T-helper 2 cell treated with Interferon-gamma antibody and Interleukin-4, amounts not matched to agents 5 μg/mL and 100 μg/mL, for 36 hours (primary cell): ENCODE data around the gene TLCD3A.
"Not testable (repeated sequence)": the region's sequence is repeated elsewhere in the genome, so short reads cannot be mapped to it uniquely, and the experiment has no call there.

ENCODE experiments used
- DNase-seq: peaks from one replicate; pipeline ENCODE4 v3.0.0; 2021; ENCODE audit warnings: low spot score
- H3K27ac Mint-ChIP-seq: one replicate; pipeline ENCODE4 v1.8.0; 2021; ENCODE audit warnings: mild to moderate bottlenecking, mixed read lengths
- H3K27me3 Mint-ChIP-seq: one replicate; pipeline ENCODE4 v1.8.0; 2021; ENCODE audit warnings: low read depth, mixed read lengths
- H3K36me3 Mint-ChIP-seq: one replicate; pipeline ENCODE4 v1.8.0; 2021; ENCODE audit warnings: low read depth, mixed read lengths
- H3K4me1 Mint-ChIP-seq: one replicate; pipeline ENCODE4 v1.8.0; 2021; ENCODE audit warnings: low read depth, mixed read lengths
- H3K4me3 Mint-ChIP-seq: one replicate; pipeline ENCODE4 v1.8.0; 2022; ENCODE audit warnings: mild to moderate bottlenecking, moderate library complexity, mixed read lengths
- H3K9me3 Mint-ChIP-seq: one replicate; pipeline ENCODE4 v1.8.0; 2021; ENCODE audit warnings: mixed read lengths

Gene TLCD3A

GRCh38 chr17:698096-698495 lies 34.3 kb upstream of the TLCD3A start:
- H3K9me3 Mint-ChIP-seq, DNase-seq, H3K4me1 Mint-ChIP-seq, H3K4me3 Mint-ChIP-seq, H3K27me3 Mint-ChIP-seq, H3K27ac Mint-ChIP-seq: not testable (repeated sequence)
- H3K36me3 Mint-ChIP-seq = peaks cover 28% of the 10 kb centered on the region

GRCh38 chr17:699345-699744 lies 33.1 kb upstream of the TLCD3A start:
- DNase-seq = no peak
- Mint-ChIP-seq H3K27me3 (no peaks in the 10 kb centered on the region), H3K4me1 (no peaks in the 10 kb centered on the region), H3K9me3 (no peaks in the 10 kb centered on the region), H3K36me3 (peaks cover 28% of the 10 kb centered on the region), H3K4me3 (no peak overlapping the region), H3K27ac (no peak overlapping the region)

GRCh38 chr17:700504-701094 lies 31.8 kb upstream of the TLCD3A start:
- Mint-ChIP-seq H3K36me3 (peaks cover 22% of the 10 kb centered on the region), H3K4me3 (no peak overlapping the region), H3K27ac (no peak overlapping the region), H3K9me3 (no peaks in the 10 kb centered on the region), H3K27me3 (no peaks in the 10 kb centered on the region), H3K4me1 (no peaks in the 10 kb centered on the region)
- no peak for DNase-seq

DNA sequence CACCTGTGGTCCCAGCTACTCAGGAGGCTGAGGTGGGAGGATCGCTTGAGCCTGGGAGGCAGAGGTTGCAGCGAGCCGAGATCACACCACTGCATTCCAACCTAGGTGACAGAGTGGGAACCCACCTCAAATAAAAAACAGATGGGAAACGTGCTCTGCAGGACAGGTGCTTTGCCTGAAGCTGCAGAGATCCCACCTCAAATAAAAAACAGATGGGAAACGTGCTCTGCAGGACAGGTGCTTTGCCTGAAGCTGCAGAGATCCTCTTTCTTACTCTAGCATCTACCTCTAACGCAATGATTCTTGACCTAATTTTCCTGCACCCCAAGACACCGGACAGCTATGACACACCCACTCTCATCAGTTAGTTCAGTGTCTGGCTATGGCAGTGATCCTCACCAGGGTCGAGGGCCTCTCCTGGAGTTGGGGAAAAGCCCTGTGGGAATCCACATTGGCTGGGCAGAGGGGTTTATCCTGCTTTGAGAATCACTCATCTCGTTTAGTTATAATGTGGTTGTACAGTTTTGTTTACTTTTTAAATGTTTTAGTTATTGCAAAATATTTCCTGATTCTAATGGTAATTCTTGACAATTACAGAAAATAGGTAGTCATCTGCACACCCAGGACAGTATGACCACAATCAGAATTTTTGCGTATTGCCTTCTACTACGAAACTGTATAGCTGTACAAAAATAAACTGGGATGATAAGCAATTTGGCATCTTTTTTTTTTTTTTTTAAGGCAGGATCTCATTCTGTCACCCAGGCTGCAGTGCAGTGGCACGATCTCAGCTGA lies 29.1 kb upstream of the TLCD3A start:
- H3K36me3 Mint-ChIP-seq = peaks cover 14% of the 10 kb centered on the region
- no peak overlapping the region for H3K4me3 Mint-ChIP-seq
- H3K4me1 Mint-ChIP-seq = peaks cover 2% of the 10 kb centered on the region
- no peak for DNase-seq
- no peak overlapping the region for H3K27ac Mint-ChIP-seq
- no peaks in the 10 kb centered on the region for H3K9me3 Mint-ChIP-seq
- H3K27me3 Mint-ChIP-seq = no peaks in the 10 kb centered on the region

- Mint-ChIP-seq H3K4me1 (peaks cover 7% of the 10 kb centered on the region), H3K9me3 (no peaks in the 10 kb centered on the region), H3K27me3 (no peaks in the 10 kb centered on the region), H3K4me3 (no peak overlapping the region), H3K36me3 (peaks cover 19% of the 10 kb centered on the region), H3K27ac (no peak overlapping the region)
- DNase-seq = no peak
Measured at GRCh38 chr17:704111-704864, 28.1 kb upstream of the TLCD3A start.

DNA sequence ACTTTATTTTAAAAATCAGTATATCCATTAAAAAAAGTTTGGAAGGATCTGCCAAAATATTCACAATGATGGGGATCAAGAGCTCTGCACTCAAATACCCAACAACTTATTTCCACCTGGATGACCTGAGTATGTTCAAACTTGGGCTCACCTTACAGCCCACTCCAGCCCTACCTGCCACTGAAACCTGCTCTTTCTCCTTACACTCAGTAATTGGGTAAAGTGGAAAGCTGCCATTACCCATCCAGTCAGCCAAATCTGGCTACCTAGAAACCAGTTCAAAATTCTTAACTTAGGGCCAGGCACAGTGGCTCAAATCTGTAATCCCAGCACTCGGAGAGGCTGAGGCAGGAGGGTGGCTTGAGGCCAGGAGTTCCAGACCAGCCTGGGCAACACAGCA lies 27.4 kb upstream of the TLCD3A start:
- Mint-ChIP-seq H3K36me3 (peaks cover 20% of the 10 kb centered on the region), H3K9me3 (no peaks in the 10 kb centered on the region), H3K4me3 (no peak overlapping the region), H3K27ac (no peak overlapping the region), H3K4me1 (peaks cover 7% of the 10 kb centered on the region), H3K27me3 (no peaks in the 10 kb centered on the region)
- no peak for DNase-seq

GRCh38 chr17:705863-706262 lies 26.5 kb upstream of the TLCD3A start:
- no peak for DNase-seq
- H3K27me3 Mint-ChIP-seq = no peaks in the 10 kb centered on the region
- H3K4me1 Mint-ChIP-seq = peaks cover 7% of the 10 kb centered on the region
- peaks cover 20% of the 10 kb centered on the region for H3K36me3 Mint-ChIP-seq
- H3K9me3 Mint-ChIP-seq = no peaks in the 10 kb centered on the region
- H3K4me3 Mint-ChIP-seq = no peak overlapping the region
- no peak overlapping the region for H3K27ac Mint-ChIP-seq

DNA sequence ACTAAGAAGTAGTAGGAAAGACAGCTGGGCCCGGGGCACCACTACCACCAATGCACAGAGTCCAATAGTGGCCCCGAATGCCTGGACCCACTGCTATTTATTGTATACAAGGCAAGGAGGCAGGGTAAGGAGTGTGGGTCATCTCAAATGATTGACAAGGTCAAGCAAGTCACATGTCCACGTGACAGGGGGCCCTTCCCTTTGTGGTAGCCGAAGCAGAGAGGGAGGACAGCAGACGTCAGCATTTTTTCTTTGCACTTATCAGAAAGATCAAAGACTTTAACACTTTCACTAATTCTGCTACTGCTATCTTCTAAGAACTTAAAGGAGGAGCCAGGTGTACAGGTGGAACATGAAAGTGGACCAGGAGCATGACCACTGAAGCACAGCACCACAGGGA lies 24.3 kb upstream of the TLCD3A start:
- H3K36me3 Mint-ChIP-seq = peaks cover 18% of the 10 kb centered on the region
- peaks cover 13% of the 10 kb centered on the region for H3K4me1 Mint-ChIP-seq
- no peak overlapping the region for H3K4me3 Mint-ChIP-seq
- H3K27me3 Mint-ChIP-seq = no peaks in the 10 kb centered on the region
- no peak overlapping the region for H3K27ac Mint-ChIP-seq
- DNase-seq = no peak
- H3K9me3 Mint-ChIP-seq = no peaks in the 10 kb centered on the region

GRCh38 chr17:718075-718474 lies 14.3 kb upstream of the TLCD3A start:
- Mint-ChIP-seq H3K4me1 (peaks cover 7% of the 10 kb centered on the region), H3K4me3 (no peak overlapping the region), H3K36me3 (peaks cover 5% of the 10 kb centered on the region), H3K27ac (no peak overlapping the region), H3K9me3 (no peaks in the 10 kb centered on the region), H3K27me3 (no peaks in the 10 kb centered on the region)
- no peak for DNase-seq

DNA sequence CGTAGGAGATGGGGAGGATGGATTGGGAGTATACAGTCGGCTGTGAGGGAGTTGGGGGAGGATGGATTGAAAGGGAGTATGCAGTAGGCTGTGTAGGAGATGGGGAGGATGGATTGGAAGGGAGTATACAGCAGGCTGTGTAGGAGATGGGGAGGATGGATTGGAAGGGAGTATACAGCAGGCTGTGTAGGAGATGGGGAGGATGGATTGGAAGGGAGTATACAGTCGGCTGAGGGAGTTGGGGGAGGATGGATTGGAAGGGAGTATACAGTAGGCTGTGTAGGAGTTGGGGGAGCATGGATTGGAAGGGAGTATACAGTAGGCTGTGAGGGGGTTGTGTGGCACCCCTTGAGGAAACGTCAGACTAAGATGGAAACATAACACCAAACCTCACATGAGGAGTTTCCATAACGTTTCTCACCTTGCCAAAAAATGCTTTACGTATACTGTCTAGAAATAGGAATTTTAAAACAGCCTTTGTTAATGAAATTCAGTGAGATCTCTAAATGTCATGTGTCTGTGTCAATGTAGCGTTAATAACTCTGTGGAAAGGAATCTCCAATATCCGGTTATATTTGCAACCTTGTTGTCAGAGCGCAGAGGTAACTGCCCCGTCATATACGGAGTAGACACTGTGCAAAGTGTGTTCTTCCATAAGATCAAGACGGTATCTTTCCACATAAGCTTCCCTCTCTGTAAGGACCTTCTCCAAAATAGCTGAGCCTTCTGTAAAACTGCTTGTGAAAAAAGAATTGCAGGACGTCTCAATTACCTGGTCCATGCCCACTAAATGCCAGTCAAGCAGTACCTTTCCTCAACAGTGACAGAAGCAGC lies 11.5 kb upstream of the TLCD3A start:
- Mint-ChIP-seq H3K4me3 (no peak overlapping the region), H3K27ac (no peak overlapping the region), H3K9me3 (no peaks in the 10 kb centered on the region), H3K4me1 (no peaks in the 10 kb centered on the region), H3K36me3 (no peaks in the 10 kb centered on the region), H3K27me3 (no peaks in the 10 kb centered on the region)
- DNase-seq = no peak

GRCh38 chr17:721540-721937 lies 10.9 kb upstream of the TLCD3A start:
- no peaks in the 10 kb centered on the region for H3K27me3 Mint-ChIP-seq
- no peaks in the 10 kb centered on the region for H3K9me3 Mint-ChIP-seq
- no peaks in the 10 kb centered on the region for H3K4me1 Mint-ChIP-seq
- DNase-seq = no peak
- no peak overlapping the region for H3K27ac Mint-ChIP-seq
- no peaks in the 10 kb centered on the region for H3K36me3 Mint-ChIP-seq
- H3K4me3 Mint-ChIP-seq = no peak overlapping the region

DNA sequence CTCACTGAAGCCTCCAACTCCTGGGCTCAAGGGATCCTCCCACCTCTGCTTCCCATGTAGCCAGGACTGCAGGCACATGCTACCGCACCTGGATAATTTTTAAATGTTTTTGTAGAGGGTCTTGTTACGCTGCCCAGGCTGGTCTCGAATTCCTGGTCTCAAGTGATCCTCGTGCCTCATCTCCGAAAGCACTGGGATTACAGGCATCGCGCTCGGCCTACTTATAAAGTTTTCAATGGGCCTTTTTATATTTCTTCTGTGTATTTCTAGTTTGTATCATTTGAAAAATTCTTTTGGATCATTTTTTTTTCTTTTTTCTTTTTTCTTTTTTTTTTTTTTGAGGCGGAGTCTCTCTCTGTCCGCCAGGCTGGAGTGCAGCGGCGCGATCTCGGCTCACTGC lies 7.3 kb upstream of the TLCD3A start:
- no peaks in the 10 kb centered on the region for H3K4me1 Mint-ChIP-seq
- no peak overlapping the region for H3K4me3 Mint-ChIP-seq

GRCh38 chr17:725746-726145 lies 6.7 kb upstream of the TLCD3A start:
- no peak overlapping the region for H3K27ac Mint-ChIP-seq
- H3K4me1 Mint-ChIP-seq = peaks cover under 1% of the 10 kb centered on the region
- no peak overlapping the region for H3K4me3 Mint-ChIP-seq
- no peaks in the 10 kb centered on the region for H3K9me3 Mint-ChIP-seq
- DNase-seq = no peak
- no peaks in the 10 kb centered on the region for H3K36me3 Mint-ChIP-seq
- H3K27me3 Mint-ChIP-seq = no peaks in the 10 kb centered on the region

More for the DNA sequence above, 7.3 kb upstream of the TLCD3A start:
- DNase-seq = no peak
- Mint-ChIP-seq H3K9me3 (no peaks in the 10 kb centered on the region), H3K27ac (no peak overlapping the region), H3K27me3 (no peaks in the 10 kb centered on the region), H3K36me3 (no peaks in the 10 kb centered on the region)
